Measurements from ENCODE around the gene RTRAF.

DNA sequence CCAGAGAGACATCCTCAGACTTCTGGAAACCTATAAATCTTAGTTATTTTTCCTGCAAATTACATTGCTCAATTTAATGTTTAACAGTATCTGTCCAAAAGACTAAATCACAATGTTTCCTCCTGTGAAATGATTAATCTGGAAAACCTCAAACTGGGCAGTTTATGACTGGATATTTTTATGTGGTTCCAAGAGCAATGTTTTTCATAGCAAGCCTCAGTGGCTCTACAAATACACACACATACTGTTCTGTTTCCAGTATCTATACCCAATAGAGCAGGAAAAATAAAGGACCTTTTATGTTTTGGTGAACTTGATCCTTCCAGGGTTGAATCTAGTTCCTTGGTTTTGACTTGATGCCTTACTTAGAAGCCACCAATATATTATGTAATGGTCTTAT is 70.3 kb downstream of the RTRAF start:
- TF ChIP-seq, protein P1, sequence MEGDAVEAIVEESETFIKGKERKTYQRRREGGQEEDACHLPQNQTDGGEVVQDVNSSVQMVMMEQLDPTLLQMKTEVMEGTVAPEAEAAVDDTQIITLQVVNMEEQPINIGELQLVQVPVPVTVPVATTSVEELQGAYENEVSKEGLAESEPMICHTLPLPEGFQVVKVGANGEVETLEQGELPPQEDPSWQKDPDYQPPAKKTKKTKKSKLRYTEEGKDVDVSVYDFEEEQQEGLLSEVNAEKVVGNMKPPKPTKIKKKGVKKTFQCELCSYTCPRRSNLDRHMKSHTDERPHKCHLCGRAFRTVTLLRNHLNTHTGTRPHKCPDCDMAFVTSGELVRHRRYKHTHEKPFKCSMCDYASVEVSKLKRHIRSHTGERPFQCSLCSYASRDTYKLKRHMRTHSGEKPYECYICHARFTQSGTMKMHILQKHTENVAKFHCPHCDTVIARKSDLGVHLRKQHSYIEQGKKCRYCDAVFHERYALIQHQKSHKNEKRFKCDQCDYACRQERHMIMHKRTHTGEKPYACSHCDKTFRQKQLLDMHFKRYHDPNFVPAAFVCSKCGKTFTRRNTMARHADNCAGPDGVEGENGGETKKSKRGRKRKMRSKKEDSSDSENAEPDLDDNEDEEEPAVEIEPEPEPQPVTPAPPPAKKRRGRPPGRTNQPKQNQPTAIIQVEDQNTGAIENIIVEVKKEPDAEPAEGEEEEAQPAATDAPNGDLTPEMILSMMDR (conservative IDR thresholded peaks at IDR 0.05; ENCODE audit: low read depth in 2 of 2) = no peak
- TF ChIP-seq EZH2 (IDR thresholded peaks at IDR 0.05; ENCODE audit: low read depth, unreplicated experiment) (no peak), POLR2AphosphoS5 (IDR thresholded peaks at IDR 0.05; ENCODE audit: low read depth) (no peak), EZH2phosphoT487 (IDR thresholded peaks at IDR 0.05; ENCODE audit: unreplicated experiment) (no peak), CREB1 (CRISPR knock-in tag; IDR thresholded peaks at IDR 0.05; ENCODE audit: low read depth) (no peak), REST (IDR thresholded peaks at IDR 0.05; ENCODE audit: unreplicated experiment) (no peak), JUNB (IDR thresholded peaks at IDR 0.05; ENCODE audit: unreplicated experiment) (no peak), ZNF331 (CRISPR knock-in tag; IDR thresholded peaks at IDR 0.05; ENCODE audit: low read depth) (no peak), STAT1 (IDR thresholded peaks at IDR 0.05; ENCODE audit: unreplicated experiment) (no peak), NANOG (IDR thresholded peaks at IDR 0.05; ENCODE audit: borderline replicate concordance) (no peak)
- TF ChIP-seq, protein P2, sequence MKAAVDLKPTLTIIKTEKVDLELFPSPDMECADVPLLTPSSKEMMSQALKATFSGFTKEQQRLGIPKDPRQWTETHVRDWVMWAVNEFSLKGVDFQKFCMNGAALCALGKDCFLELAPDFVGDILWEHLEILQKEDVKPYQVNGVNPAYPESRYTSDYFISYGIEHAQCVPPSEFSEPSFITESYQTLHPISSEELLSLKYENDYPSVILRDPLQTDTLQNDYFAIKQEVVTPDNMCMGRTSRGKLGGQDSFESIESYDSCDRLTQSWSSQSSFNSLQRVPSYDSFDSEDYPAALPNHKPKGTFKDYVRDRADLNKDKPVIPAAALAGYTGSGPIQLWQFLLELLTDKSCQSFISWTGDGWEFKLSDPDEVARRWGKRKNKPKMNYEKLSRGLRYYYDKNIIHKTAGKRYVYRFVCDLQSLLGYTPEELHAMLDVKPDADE (IDR thresholded peaks at IDR 0.05) = no peak
- TF ChIP-seq, protein P3, sequence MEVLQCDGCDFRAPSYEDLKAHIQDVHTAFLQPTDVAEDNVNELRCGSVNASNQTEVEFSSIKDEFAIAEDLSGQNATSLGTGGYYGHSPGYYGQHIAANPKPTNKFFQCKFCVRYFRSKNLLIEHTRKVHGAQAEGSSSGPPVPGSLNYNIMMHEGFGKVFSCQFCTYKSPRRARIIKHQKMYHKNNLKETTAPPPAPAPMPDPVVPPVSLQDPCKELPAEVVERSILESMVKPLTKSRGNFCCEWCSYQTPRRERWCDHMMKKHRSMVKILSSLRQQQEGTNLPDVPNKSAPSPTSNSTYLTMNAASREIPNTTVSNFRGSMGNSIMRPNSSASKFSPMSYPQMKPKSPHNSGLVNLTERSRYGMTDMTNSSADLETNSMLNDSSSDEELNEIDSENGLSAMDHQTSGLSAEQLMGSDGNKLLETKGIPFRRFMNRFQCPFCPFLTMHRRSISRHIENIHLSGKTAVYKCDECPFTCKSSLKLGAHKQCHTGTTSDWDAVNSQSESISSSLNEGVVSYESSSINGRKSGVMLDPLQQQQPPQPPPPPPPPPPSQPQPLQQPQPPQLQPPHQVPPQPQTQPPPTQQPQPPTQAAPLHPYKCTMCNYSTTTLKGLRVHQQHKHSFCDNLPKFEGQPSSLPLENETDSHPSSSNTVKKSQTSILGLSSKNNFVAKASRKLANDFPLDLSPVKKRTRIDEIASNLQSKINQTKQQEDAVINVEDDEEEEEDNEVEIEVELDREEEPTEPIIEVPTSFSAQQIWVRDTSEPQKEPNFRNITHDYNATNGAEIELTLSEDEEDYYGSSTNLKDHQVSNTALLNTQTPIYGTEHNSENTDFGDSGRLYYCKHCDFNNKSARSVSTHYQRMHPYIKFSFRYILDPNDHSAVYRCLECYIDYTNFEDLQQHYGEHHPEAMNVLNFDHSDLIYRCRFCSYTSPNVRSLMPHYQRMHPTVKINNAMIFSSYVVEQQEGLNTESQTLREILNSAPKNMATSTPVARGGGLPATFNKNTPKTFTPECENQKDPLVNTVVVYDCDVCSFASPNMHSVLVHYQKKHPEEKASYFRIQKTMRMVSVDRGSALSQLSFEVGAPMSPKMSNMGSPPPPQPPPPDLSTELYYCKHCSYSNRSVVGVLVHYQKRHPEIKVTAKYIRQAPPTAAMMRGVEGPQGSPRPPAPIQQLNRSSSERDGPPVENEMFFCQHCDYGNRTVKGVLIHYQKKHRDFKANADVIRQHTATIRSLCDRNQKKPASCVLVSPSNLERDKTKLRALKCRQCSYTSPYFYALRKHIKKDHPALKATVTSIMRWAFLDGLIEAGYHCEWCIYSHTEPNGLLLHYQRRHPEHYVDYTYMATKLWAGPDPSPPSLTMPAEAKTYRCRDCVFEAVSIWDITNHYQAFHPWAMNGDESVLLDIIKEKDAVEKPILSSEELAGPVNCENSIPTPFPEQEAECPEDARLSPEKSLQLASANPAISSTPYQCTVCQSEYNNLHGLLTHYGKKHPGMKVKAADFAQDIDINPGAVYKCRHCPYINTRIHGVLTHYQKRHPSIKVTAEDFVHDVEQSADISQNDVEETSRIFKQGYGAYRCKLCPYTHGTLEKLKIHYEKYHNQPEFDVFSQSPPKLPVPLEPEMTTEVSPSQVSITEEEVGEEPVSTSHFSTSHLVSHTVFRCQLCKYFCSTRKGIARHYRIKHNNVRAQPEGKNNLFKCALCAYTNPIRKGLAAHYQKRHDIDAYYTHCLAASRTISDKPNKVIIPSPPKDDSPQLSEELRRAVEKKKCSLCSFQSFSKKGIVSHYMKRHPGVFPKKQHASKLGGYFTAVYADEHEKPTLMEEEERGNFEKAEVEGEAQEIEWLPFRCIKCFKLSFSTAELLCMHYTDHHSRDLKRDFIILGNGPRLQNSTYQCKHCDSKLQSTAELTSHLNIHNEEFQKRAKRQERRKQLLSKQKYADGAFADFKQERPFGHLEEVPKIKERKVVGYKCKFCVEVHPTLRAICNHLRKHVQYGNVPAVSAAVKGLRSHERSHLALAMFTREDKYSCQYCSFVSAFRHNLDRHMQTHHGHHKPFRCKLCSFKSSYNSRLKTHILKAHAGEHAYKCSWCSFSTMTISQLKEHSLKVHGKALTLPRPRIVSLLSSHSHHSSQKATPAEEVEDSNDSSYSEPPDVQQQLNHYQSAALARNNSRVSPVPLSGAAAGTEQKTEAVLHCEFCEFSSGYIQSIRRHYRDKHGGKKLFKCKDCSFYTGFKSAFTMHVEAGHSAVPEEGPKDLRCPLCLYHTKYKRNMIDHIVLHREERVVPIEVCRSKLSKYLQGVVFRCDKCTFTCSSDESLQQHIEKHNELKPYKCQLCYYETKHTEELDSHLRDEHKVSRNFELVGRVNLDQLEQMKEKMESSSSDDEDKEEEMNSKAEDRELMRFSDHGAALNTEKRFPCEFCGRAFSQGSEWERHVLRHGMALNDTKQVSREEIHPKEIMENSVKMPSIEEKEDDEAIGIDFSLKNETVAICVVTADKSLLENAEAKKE (CRISPR knock-in tag; IDR thresholded peaks at IDR 0.05) = no peak
